HG03342 (cell line): ENCODE measurements around the gene MARCHF7.
"Not testable (repeated sequence)": the region's sequence is repeated elsewhere in the genome, so short reads cannot be mapped to it uniquely, and the experiment has no call there.

Experiments used
- ATAC-seq: cut with Tn5 transposase; IDR thresholded peaks from one replicate; pipeline ENCODE4 v1.9.1; 2021; ENCODE audit warnings: mild to moderate bottlenecking, moderate library complexity; ENCODE audit not compliant: unreplicated experiment

MARCHF7 gene

GRCh38 chr2:159716857-159717256, 4.6 kb downstream of the MARCHF7 start:
- no peak for ATAC-seq

GRCh38 chr2:159720676-159721075, 8.4 kb downstream of the MARCHF7 start:
- ATAC-seq = no peak

- no peak for ATAC-seq
Observed at GRCh38 chr2:159722580-159722979, 10.3 kb downstream of the MARCHF7 start.

DNA sequence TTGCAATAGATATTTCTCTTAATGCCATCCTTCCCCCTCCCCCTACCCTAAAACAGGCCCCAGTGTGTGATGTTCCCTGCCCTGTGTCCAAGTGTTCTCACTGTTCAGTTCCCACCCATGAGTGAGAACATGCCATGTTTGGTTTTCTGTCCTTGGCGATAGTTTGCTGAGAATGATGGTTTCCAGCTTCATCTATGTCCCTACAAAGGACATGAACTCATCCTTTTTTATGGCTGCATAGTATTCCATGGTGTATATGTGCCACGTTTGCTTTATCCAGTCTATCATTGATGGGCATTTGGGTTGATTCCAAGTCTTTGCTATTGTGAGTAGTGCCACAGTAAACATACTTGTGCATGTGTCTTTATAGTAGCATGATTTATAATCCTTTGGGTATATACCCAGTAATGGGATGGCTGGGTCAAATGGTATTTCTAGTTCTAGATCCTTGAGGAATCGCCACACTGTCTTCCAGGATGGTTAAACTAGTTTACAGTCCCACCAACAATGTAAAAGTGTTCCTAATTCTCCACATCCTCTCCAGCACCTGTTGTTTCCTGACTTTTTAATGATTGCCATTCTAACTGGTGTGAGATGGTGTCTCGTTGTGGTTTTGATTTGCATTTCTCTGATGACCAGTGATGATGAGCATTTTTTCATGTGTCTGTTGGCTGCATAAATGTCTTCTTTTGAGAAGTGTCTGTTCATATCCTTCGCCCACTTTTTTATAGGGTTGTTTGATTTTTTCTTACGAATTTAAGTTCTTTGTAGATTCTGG, 12.7 kb downstream of the MARCHF7 start:
- ATAC-seq = not testable (repeated sequence)

DNA sequence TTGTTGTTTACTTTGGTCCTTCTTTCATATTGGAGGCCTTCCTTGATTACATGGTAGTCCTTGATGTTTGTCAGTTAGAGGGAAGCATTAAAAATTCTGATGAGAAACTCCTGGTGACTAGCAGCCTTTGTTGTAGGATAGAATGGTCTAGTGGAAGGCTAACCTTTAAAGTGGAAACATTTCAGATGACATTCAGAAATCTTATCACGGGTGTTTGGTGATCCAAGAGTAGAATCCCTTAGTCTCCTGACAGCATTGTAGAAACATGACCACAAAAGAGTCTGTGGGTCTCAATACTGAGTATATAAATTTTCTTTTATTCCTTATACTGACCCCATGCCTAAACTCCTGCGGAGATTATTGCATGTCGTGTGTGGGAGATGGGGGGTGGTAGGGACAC, 13.4 kb downstream of the MARCHF7 start:
- no peak for ATAC-seq

DNA sequence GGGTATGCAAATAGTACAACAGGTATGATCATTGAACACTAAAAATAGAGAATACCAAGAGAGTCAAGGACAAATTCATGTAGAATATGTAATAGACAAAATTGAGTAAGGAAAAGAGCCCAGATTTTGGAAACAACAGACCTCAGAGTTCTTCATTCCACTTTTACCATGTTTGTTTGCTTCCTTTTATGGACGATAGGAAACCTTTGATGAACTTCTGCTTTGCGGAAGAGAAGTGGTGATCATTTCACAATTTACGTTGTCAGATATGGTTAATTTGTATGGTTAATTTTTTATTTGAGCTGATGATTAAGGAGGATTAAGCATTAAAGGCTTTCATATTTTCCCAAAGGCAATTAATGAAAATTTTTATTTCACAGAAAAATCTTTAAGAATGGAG, 16.3 kb downstream of the MARCHF7 start:
- no peak for ATAC-seq

- no peak for ATAC-seq
Observed at GRCh38 chr2:159735648-159736047, 23.3 kb downstream of the MARCHF7 start.

DNA sequence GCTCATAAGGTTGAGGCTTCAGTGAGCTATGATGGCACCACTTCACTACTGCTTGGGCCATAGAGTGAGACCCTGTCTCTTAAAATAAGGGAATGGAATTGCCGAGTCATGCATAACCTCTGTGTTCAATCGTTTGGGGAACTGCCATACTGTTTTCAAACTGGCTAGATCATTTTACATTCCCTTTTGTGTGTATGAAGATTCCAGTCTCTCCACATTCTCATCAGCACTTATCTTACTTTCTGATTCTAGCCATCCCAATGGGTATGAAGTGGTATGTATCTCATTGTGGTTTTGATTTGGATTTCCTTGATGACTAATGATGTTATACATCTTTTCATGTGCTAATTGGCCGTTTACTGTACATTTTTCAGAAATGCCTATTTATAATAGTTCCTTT, 23.7 kb downstream of the MARCHF7 start:
- ATAC-seq = no peak

GRCh38 chr2:159737292-159737916, 25.1 kb downstream of the MARCHF7 start:
- ATAC-seq = no peak

DNA sequence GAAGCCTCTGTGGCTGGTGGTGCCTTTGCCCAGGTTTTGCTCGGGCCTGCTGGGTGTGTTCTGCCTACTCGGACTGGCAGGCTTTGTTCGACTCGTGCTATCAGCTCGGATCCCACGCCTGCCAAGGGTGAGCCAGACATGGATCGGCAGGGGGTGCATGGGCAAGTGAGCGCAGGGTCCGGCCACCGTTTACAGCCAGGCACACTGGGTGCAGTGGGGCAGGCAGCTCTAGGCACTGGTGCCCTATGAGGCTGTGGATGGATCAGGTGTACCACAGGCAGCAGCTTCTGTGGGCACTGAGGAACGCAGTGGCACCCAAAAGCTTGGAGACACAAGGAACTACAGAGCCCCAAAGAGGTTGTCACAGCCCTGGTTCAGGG, 25.6 kb downstream of the MARCHF7 start:
- no peak for ATAC-seq

DNA sequence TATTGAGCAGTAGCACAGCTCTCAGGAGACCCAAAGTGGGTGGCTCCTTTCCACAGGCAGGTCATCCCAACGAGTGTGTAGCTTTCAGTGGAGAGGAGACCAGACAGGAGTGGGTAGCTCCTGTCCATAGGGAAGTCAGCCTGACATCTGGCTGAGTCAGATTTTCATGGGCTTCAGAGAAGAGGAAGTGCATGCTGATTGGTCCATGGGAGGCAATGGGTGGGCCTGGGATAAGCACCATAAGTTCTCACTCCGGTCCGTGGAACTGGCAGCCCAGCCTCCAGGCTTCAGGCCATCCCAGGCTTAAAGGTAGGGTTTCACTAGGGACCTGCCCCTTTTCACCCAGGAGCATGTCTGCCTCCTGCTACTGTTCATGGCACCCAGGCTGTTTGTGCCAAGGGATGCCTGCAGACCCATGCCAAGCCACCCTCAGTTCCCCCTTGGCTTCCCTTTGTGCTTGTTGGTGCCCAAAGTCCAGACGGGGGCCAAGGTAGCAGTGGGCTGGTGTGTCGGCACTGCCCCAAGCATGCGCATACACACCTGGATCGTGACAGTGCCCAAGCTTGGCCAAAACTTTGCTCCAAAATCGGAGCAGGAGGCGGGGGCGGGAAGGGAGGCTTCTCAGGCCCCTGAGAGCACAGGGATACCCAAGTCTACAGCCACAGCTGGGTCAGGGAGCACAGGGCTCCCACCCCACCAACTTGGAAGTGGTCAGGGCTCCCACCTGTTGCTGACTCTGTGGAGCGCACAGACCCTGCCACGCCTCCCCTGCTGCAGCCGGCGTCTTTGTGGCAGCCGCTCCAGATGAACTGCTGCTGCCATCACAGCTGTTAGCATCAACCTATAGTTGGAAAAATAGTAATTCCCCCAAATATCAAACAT, 26.4 kb downstream of the MARCHF7 start:
- ATAC-seq = no peak

DNA sequence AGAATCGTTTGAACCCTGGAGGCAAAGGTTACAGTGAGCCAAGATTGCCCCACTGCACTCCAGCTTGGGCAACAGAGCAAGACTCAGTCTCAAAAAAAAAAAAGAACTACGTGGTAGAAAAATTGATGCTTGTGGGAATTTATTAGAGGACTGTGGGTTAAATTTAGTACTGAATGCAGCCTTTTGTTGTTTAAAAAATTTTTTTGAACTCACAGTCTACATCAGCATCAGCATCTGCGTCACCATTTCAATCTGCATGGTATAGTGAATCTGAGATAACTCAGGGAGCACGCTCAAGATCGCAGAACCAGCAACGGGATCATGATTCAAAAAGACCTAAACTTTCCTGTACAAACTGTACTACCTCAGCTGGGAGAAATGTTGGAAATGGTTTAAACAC, 30.5 kb downstream of the MARCHF7 start:
- no peak for ATAC-seq

- no peak for ATAC-seq
Observed at GRCh38 chr2:159744363-159744762, 32.1 kb downstream of the MARCHF7 start.

- not testable (repeated sequence) for ATAC-seq
Observed at GRCh38 chr2:159745237-159745636, 32.9 kb downstream of the MARCHF7 start.

DNA sequence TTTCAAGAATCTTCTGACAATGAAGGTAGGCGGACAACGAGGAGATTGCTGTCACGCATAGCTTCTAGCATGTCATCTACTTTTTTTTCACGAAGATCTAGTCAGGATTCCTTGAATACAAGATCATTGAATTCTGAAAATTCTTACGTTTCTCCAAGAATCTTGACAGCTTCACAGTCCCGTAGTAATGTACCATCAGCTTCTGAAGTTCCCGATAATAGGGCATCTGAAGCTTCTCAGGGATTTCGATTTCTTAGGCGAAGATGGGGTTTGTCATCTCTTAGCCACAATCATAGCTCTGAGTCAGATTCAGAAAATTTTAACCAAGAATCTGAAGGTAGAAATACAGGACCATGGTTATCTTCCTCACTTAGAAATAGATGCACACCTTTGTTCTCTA, 35.8 kb downstream of the MARCHF7 start:
- no peak for ATAC-seq

DNA sequence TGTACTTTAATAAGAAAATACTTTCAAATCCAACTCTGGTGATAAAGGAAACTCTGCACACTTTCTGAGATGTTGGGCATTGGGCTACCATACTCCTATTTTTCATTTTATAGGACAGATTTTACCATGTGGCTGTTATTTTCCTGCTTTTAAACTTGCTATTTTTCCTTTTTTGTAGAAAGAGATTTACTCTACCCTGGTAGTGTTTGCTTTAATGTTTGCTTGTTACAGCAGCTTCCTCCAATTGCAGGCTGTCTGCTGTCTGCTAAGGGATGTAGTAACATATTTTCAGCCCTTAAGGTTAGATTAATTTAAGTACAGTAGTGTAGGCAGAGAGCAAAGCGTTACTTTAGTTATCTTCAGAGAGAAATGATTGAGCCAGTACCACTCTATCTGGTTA, 38.6 kb downstream of the MARCHF7 start:
- ATAC-seq = no peak

DNA sequence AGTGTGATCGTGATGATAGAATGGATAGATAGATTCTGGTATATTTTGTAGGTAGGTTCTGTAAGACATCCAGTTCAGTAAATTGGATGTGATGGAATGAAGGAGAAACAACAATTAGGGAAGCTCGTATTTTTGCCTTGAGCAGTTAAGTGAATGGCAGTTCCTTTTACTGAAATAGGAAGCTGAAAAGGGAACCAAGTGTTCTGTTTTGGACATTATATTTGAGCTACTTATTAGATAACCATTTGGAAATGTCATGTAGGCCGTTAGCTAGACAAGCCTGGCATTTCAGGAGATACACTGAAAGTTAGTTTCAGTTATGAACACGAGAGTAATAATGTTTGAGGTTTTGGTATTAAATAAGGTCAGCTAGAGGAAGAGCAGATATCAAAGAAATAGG, 41.5 kb downstream of the MARCHF7 start:
- ATAC-seq = no peak

DNA sequence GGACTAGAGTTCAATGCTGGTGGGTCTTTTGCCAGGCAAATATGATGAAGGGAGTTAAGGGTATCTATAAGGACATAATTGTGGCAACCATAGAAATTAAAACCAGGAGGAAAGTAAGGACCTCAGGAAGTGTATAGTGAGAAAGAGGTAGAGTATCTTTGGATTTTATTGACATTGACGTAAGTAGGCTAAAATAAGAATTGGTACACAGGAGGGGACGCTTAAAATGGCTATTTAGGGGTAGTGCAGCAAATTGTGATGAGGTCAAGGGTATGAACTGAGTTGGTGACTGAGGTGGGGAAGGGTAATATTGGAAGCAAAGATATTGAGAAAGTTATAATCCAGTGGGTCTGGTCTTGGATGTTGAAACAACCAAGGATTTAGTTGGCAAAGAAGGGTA, 42.7 kb downstream of the MARCHF7 start:
- ATAC-seq = no peak

DNA sequence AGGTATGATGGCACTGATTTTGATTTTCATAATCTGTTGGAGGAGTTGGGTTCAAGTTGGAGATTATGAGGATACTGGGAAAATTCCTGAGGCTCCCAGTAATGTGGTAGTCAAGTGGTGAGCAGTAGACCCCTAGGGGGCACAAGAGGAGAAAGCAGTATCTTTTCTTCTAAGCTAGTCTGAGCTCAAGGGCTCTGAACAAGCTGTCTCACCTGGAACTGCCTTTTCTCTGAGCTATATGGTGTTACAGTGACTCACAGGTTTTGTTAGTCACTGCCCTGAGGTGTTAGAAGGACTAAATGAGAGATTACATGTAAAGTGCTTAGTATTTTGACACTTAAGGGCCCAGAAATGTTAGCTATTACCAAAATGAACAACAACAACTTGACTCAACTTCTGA, 43.5 kb downstream of the MARCHF7 start:
- ATAC-seq = no peak

DNA sequence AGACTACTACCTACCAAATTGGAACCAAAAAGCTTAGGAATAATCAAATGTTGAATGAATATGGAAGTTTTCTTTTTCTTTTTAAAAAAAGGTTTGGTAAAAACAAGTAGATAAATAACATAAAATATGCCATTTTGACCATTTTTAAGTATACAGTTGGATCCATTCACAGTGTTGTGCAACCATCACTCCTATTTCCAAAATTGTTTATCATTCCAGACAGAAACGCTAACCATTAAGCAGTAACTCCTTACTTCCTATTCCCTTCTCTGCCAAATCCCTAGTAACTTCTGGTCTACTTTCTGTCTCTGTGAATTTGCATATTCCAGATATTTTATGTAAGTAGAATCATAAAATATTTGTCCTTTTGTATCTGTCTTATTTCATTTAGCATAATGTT, 45.9 kb downstream of the MARCHF7 start:
- no peak for ATAC-seq

- ATAC-seq = no peak
Observed at GRCh38 chr2:159758686-159759085, 46.4 kb downstream of the MARCHF7 start.

- no peak for ATAC-seq
Observed at GRCh38 chr2:159759577-159759976, 47.3 kb downstream of the MARCHF7 start.
